OCI-LY1 (cell line): Measurements from ENCODE around the gene ZIC1.

ENCODE experiments used
- H2AFZ ChIP-seq: fragments of 200-600 bp; sonication (generic), shearing (Covaris generic); 2 replicates; pipeline ENCODE4 v1.6.0; 2014; ENCODE audit warnings: antibody characterized with exemption, mild to moderate bottlenecking, low read length
- H3F3A ChIP-seq: fragments of 200-600 bp; sonication (generic), shearing (Covaris generic); 2 replicates; pipeline ENCODE4 v1.6.0; 2014; ENCODE audit warnings: mild to moderate bottlenecking, antibody characterized with exemption, low read length, moderate library complexity; ENCODE audit not compliant: insufficient read depth
- H3K27ac ChIP-seq: fragments of 200-600 bp; sonication (generic); 2 replicates; pipeline ENCODE4 v1.5.1; 2014; ENCODE audit warnings: low read length, mixed run types, mild to moderate bottlenecking, low read depth; ENCODE audit not compliant: poor library complexity, severe bottlenecking
- H3K27me3 ChIP-seq: fragments of 200-600 bp; sonication (generic); 2 replicates; pipeline ENCODE4 v1.6.0; 2014; ENCODE audit warnings: antibody characterized with exemption, mild to moderate bottlenecking, low read length, moderate library complexity; ENCODE audit not compliant: insufficient read depth
- H3K36me3 ChIP-seq: fragments of 200-600 bp; sonication (generic); 2 replicates; pipeline ENCODE4 v1.6.1; 2014; ENCODE audit warnings: mild to moderate bottlenecking, antibody characterized with exemption, low read length, moderate library complexity, mixed read lengths; ENCODE audit not compliant: insufficient read depth
- H3K4me1 ChIP-seq: fragments of 200-600 bp; sonication (generic); 2 replicates; pipeline ENCODE4 v1.5.1; 2014; ENCODE audit warnings: mild to moderate bottlenecking, low read length, moderate library complexity; ENCODE audit not compliant: insufficient read depth, severe bottlenecking
- H3K4me2 ChIP-seq: fragments of 200-600 bp; sonication (generic), shearing (Covaris generic); 2 replicates; pipeline ENCODE4 v1.6.1; 2014; ENCODE audit warnings: low read length
- H3K4me3 ChIP-seq: fragments of 200-600 bp; sonication (generic); 2 replicates; pipeline ENCODE4 v1.5.1; 2014; ENCODE audit warnings: low read length, low read depth, mild to moderate bottlenecking, mixed read lengths; ENCODE audit not compliant: poor library complexity, severe bottlenecking
- H3K79me2 ChIP-seq: fragments of 200-600 bp; shearing (Covaris generic); 2 replicates; pipeline ENCODE4 v1.6.1; 2016; ENCODE audit warnings: mixed run types, low read length, mixed read lengths; ENCODE audit not compliant: insufficient read depth
- H3K9ac ChIP-seq: fragments of 200-600 bp; sonication (generic), shearing (Covaris generic); 2 replicates; pipeline ENCODE4 v1.6.1; 2014; ENCODE audit warnings: mild to moderate bottlenecking, low read length, mixed read lengths
- H3K9me2 ChIP-seq: fragments of 200-600 bp; sonication (generic), shearing (Covaris generic); 2 replicates; pipeline ENCODE4 v1.6.1; 2014; ENCODE audit warnings: low read depth, mild to moderate bottlenecking, low read length, mixed read lengths
- H3K9me3 ChIP-seq: fragments of 200-600 bp; shearing (Covaris generic); 2 replicates; pipeline ENCODE4 v1.6.1; 2014; ENCODE audit warnings: low read length, mixed read lengths
- H4K20me1 ChIP-seq: fragments of 200-600 bp; sonication (generic), shearing (Covaris generic); 2 replicates; pipeline ENCODE4 v1.6.0; 2016; ENCODE audit warnings: mild to moderate bottlenecking, low read length; ENCODE audit not compliant: insufficient read depth
- CTCF ChIP-seq: fragments of 200-600 bp; sonication (generic), shearing (Covaris generic); IDR thresholded peaks from 2 replicates; pipeline ENCODE4 v1.5.1; 2017; ENCODE audit warnings: mild to moderate bottlenecking, antibody characterized with exemption, low read length, moderate library complexity, mixed read lengths
- EZH2 ChIP-seq: fragments of 200-600 bp; sonication (generic), shearing (Covaris generic); IDR thresholded peaks from 2 replicates; pipeline ENCODE4 v1.8.0; 2017; ENCODE audit warnings: borderline replicate concordance, mixed run types, mild to moderate bottlenecking, antibody characterized with exemption, low read length, moderate library complexity, mixed read lengths

The ZIC1 gene

GRCh38 chr3:147384210-147385058, 24.7 kb upstream of the ZIC1 start:
- Histone ChIP-seq H3K9me2 (no peaks in the 10 kb centered on the region), H3K4me3 (no peak overlapping the region), H2AFZ (no peak overlapping the region), H3K9ac (no peak overlapping the region), H3K4me2 (no peak overlapping the region), H4K20me1 (no peaks in the 10 kb centered on the region), H3K27me3 (no peaks in the 10 kb centered on the region; the same call in 1 of the 2 replicates), H3F3A (no peaks in the 10 kb centered on the region), H3K9me3 (no peaks in the 10 kb centered on the region), H3K4me1 (no peaks in the 10 kb centered on the region), H3K79me2 (no peaks in the 10 kb centered on the region), H3K27ac (no peak overlapping the region), H3K36me3 (no peaks in the 10 kb centered on the region)
- TF ChIP-seq EZH2 (no peak), CTCF (peak; percentile 66)

- H3K4me3 ChIP-seq: no peak overlapping the region
- H3K79me2 ChIP-seq: no peaks in the 10 kb centered on the region
- H3K27me3 ChIP-seq: no peaks in the 10 kb centered on the region
- TF ChIP-seq EZH2 (no peak), CTCF (no peak)
- no peaks in the 10 kb centered on the region for H4K20me1 ChIP-seq
- no peaks in the 10 kb centered on the region for H3K9me3 ChIP-seq
- H3K9ac ChIP-seq: no peak overlapping the region
- H3K4me1 ChIP-seq: no peaks in the 10 kb centered on the region
- no peak overlapping the region for H2AFZ ChIP-seq
- H3K9me2 ChIP-seq: no peaks in the 10 kb centered on the region
- H3K4me2 ChIP-seq: no peak overlapping the region
- no peaks in the 10 kb centered on the region for H3K36me3 ChIP-seq
- H3F3A ChIP-seq: no peaks in the 10 kb centered on the region
- no peak overlapping the region for H3K27ac ChIP-seq
Measured at GRCh38 chr3:147385059-147386012, 23.8 kb upstream of the ZIC1 start.

- no peaks in the 10 kb centered on the region for H3K27me3 ChIP-seq
Measured at GRCh38 chr3:147387291-147387884, 21.8 kb upstream of the ZIC1 start.

More at GRCh38 chr3:147387291-147387884, 21.8 kb upstream of the ZIC1 start:
- Histone ChIP-seq H2AFZ (no peak overlapping the region), H3K79me2 (no peaks in the 10 kb centered on the region), H3K4me3 (no peak overlapping the region), H3K9me3 (no peaks in the 10 kb centered on the region), H3K4me2 (no peak overlapping the region), H3K27ac (no peak overlapping the region), H3K9ac (no peak overlapping the region), H3K36me3 (no peaks in the 10 kb centered on the region), H3F3A (no peaks in the 10 kb centered on the region), H3K9me2 (no peaks in the 10 kb centered on the region), H3K4me1 (no peaks in the 10 kb centered on the region), H4K20me1 (no peaks in the 10 kb centered on the region)
- TF ChIP-seq EZH2 (no peak), CTCF (no peak)
